GM12878 (cell line): ENCODE results near the gene FAM151A. TPM values are rescaled to one million over a fixed set of nuclear protein-coding genes. Genes with fewer than 3 reads are reported as not detected.

Source experiments
- ATAC-seq: fragments of 200-7000 bp; cut with Tn5 transposase; 3 replicates; pipeline ENCODE4 v1.9.1; 2020; ENCODE audit warnings: mild to moderate bottlenecking, moderate library complexity
- BruUV-seq: library from RNA; stranded (reverse); fragments of 400-500 nt; replicated peaks from 2 replicates; lab custom pipeline; 2021; lab: Mats Ljungman, UMichigan
- CTCF ChIA-PET: fragments of 300-600 bp; sonication (Branson Sonifier 250); formaldehyde crosslinking; extraction: SDS; loops from one replicate; lab custom pipeline; 2021; ENCODE audit warnings: inconsistent platforms; lab: Yijun Ruan, JAX
- POLR2A ChIA-PET: fragments of 350-600 bp; formaldehyde crosslinking; extraction: SDS; loops from one replicate; lab custom pipeline; 2021; ENCODE audit warnings: inconsistent platforms; lab: Charles Lee
- RAD21 ChIA-PET: fragments of 300-600 bp; sonication (Branson Sonifier 250); formaldehyde crosslinking; loops from one replicate; lab custom pipeline; 2023; ENCODE audit warnings: antibody characterized with exemption; ENCODE audit not compliant: unreplicated experiment; lab: Charles Lee
- SMC1A ChIA-PET: fragments of 300-600 bp; sonication (Branson Sonifier 250); formaldehyde crosslinking; loops from one replicate; lab custom pipeline; 2023; ENCODE audit not compliant: unreplicated experiment, uncharacterized antibody; lab: Charles Lee
- DNase-seq: peaks from one replicate; pipeline ENCODE4 v3.0.0-alpha.2; 2011; ENCODE audit warnings: low read depth, low spot score
- FAIRE-seq: peaks from 3 replicates; lab custom pipeline; 2011; peaks lifted over from hg19 to GRCh38; lab: Jason Lieb, UNC
- H2AFZ ChIP-seq: 2 replicates; pipeline ENCODE4 v1.6.0; 2011; ENCODE audit warnings: low read depth, low read length, control low read depth; ENCODE audit not compliant: control insufficient read depth
- H3K27ac ChIP-seq: 2 replicates; pipeline ENCODE4 v1.5.1; 2011; ENCODE audit warnings: control low read depth; ENCODE audit not compliant: control insufficient read depth, insufficient read depth
- H3K27me3 ChIP-seq, 2 experiments: replicated peaks in 1 of 2; 2 replicates each; pipeline versions ENCODE4 v1.6.0 to v1.6.1; 2011; ENCODE audit warnings: low read length in 1 of 2; ENCODE audit not compliant: control insufficient read depth in 2 of 2, insufficient read depth in 2 of 2
- H3K36me3 ChIP-seq, 2 experiments: 2 replicates each; pipeline ENCODE4 v1.5.1; 2011; ENCODE audit warnings: low read length in 1 of 2; ENCODE audit not compliant: control insufficient read depth in 2 of 2, insufficient read depth in 2 of 2
- H3K4me1 ChIP-seq: 2 replicates; pipeline ENCODE4 v1.6.1; 2011; ENCODE audit warnings: mild to moderate bottlenecking, low read length, moderate library complexity, mixed read lengths; ENCODE audit not compliant: control insufficient read depth, insufficient read depth
- H3K4me2 ChIP-seq: 2 replicates; pipeline ENCODE4 v1.6.0; 2011; ENCODE audit warnings: control low read depth; ENCODE audit not compliant: control insufficient read depth, insufficient read depth
- H3K4me3 ChIP-seq: fragments of 200-600 bp; sonication (generic); 2 replicates; pipeline ENCODE4 v1.5.1; 2016
- H3K79me2 ChIP-seq: 2 replicates; pipeline ENCODE4 v1.6.0; 2011; ENCODE audit warnings: low read length; ENCODE audit not compliant: control insufficient read depth, insufficient read depth
- H3K9ac ChIP-seq: 2 replicates; pipeline ENCODE4 v1.8.0; 2011; ENCODE audit warnings: low read length, control low read depth, mixed read lengths; ENCODE audit not compliant: control insufficient read depth, insufficient read depth
- H3K9me3 ChIP-seq: replicated peaks from 3 replicates; pipeline ENCODE4 v1.5.1; 2011; ENCODE audit warnings: mild to moderate bottlenecking, low read length; ENCODE audit not compliant: control insufficient read depth, insufficient read depth
- H4K20me1 ChIP-seq: 2 replicates; pipeline ENCODE4 v1.6.0; 2011; ENCODE audit not compliant: control insufficient read depth, insufficient read depth
- CBX3 ChIP-seq: fragments of 200-600 bp; sonication (generic); IDR thresholded peaks from 2 replicates; pipeline ENCODE4 v1.6.1; 2016; ENCODE audit warnings: low read depth, borderline replicate concordance
- CREM ChIP-seq: IDR thresholded peaks from 2 replicates; pipeline ENCODE4 v1.6.1; 2014; ENCODE audit warnings: antibody characterized with exemption, low read depth
- E2F8 ChIP-seq: fragments of 450-650 bp; IDR thresholded peaks from 2 replicates; pipeline ENCODE4 v1.6.1; 2018; ENCODE audit warnings: mild to moderate bottlenecking, low read depth, moderate library complexity; ENCODE audit not compliant: partially characterized antibody
- ESRRA ChIP-seq: IDR thresholded peaks from 2 replicates; pipeline ENCODE4 v1.6.1; 2012; ENCODE audit warnings: mild to moderate bottlenecking, low read length, improper control_type of control experiment
- FOXK2 ChIP-seq: fragments of 450-650 bp; IDR thresholded peaks from 2 replicates; pipeline ENCODE4 v1.6.1; 2017; ENCODE audit warnings: mild to moderate bottlenecking, moderate library complexity
- HDAC2 ChIP-seq: fragments of 200-600 bp; sonication (generic); IDR thresholded peaks from 2 replicates; pipeline ENCODE4 v1.6.1; 2017
- JUND ChIP-seq: IDR thresholded peaks from 2 replicates; pipeline ENCODE4 v1.6.1; 2012; ENCODE audit warnings: low read depth, mild to moderate bottlenecking, low read length, improper control_type of control experiment, moderate library complexity
- KDM1A ChIP-seq: fragments of 200-600 bp; sonication (generic); IDR thresholded peaks from 2 replicates; pipeline ENCODE4 v1.6.1; 2016; ENCODE audit warnings: borderline replicate concordance
- KLF5 ChIP-seq: fragments of 450-650 bp; IDR thresholded peaks from 2 replicates; pipeline ENCODE4 v1.6.1; 2014; ENCODE audit warnings: mild to moderate bottlenecking; ENCODE audit not compliant: partially characterized antibody
- NBN ChIP-seq: fragments of 450-650 bp; IDR thresholded peaks from 2 replicates; pipeline ENCODE4 v1.6.1; 2016
- NR2C1 ChIP-seq: fragments of 450-650 bp; IDR thresholded peaks from 2 replicates; pipeline ENCODE4 v1.6.1; 2017; ENCODE audit warnings: antibody characterized with exemption, mild to moderate bottlenecking, moderate library complexity
- STAT3 ChIP-seq: IDR thresholded peaks from 2 replicates; pipeline ENCODE4 v1.6.1; 2011; ENCODE audit warnings: low read depth, low read length, improper control_type of control experiment
- SUZ12 ChIP-seq: fragments of 200-600 bp; sonication (generic); IDR thresholded peaks from one replicate; pipeline ENCODE4 v1.6.1; 2018; ENCODE audit warnings: antibody characterized with exemption, mild to moderate bottlenecking; ENCODE audit not compliant: unreplicated experiment
- TARDBP ChIP-seq: IDR thresholded peaks from 2 replicates; pipeline ENCODE4 v1.6.1; 2016; ENCODE audit warnings: borderline replicate concordance
- ZBED1 ChIP-seq: IDR thresholded peaks from 2 replicates; pipeline ENCODE4 v1.6.1; 2016; ENCODE audit warnings: borderline replicate concordance
- ZNF24 ChIP-seq: fragments of 450-650 bp; IDR thresholded peaks from 2 replicates; pipeline ENCODE4 v1.6.1; 2017; ENCODE audit warnings: antibody characterized with exemption, mild to moderate bottlenecking
- ZSCAN29 ChIP-seq: fragments of 450-650 bp; IDR thresholded peaks from 2 replicates; pipeline ENCODE4 v1.6.1; 2017; ENCODE audit warnings: mild to moderate bottlenecking, moderate library complexity
- WGBS: methylation state at CpG from one replicate; pipeline ENCODE4 v1.1.6; 2016; ENCODE audit warnings: low lambda C conversion rate; ENCODE audit not compliant: insufficient replicate concordance, insufficient coverage; ENCODE audit errors: missing lambda C conversion rate; 5-methylcytosine and 5-hydroxymethylcytosine counted together
- in situ Hi-C: fragments of 300-500 bp; cut with MboI; formaldehyde crosslinking; loops from 9 replicates; pipeline ENCODE4 v1.14.3; 2018; ENCODE audit warnings: mixed read lengths
- intact Hi-C: fragments of 100-400 bp; cut with micrococcal nuclease; formaldehyde crosslinking; loops from one replicate; pipeline ENCODE4 v1.14.2; 2022; ENCODE audit not compliant: unreplicated experiment
- polyA plus RNA-seq, 11 experiments: library from polyadenylated mRNA; depleted of rRNA in 4 of 11; unstranded in 6 of 11; stranded (reverse) in 5 of 11; fragments of >200 nt; fragmentation: Nextera tagmentation in 4 of 11; fragmentation: Illumina TruSeq in 1 of 11; extraction: Ambion mirVana in 4 of 11; extraction: Trizol in 1 of 11; gene quantifications; 1 replicate in 1 of 11; 2 replicates in 10 of 11; pipeline versions ENCODE4 v1.2.1 to v1.2.3, GENCODE V29; 2011 to 2016; ENCODE audit warnings: inconsistent platforms in 2 of 11, missing spikeins in 2 of 11, low read depth in 1 of 11
- total RNA-seq, 4 experiments: library from RNA; depleted of rRNA in 3 of 4; stranded (reverse); fragments of >200 nt in 3 of 4; fragmentation: Illumina TruSeq in 1 of 4; extraction: Trizol in 1 of 4; gene quantifications; 2 replicates each; pipeline versions ENCODE4 v1.2.1 to v1.2.3, GENCODE V29; 2013 to 2021

Gene FAM151A
- total and polyA plus RNA-seq, 10 of the 15 experiments (the other 5 are each of a cell fraction or from before 2014, with no cell fraction given), result 0.09 to 0.34 (median 0.14) TPM; not detected in 5

DNA sequence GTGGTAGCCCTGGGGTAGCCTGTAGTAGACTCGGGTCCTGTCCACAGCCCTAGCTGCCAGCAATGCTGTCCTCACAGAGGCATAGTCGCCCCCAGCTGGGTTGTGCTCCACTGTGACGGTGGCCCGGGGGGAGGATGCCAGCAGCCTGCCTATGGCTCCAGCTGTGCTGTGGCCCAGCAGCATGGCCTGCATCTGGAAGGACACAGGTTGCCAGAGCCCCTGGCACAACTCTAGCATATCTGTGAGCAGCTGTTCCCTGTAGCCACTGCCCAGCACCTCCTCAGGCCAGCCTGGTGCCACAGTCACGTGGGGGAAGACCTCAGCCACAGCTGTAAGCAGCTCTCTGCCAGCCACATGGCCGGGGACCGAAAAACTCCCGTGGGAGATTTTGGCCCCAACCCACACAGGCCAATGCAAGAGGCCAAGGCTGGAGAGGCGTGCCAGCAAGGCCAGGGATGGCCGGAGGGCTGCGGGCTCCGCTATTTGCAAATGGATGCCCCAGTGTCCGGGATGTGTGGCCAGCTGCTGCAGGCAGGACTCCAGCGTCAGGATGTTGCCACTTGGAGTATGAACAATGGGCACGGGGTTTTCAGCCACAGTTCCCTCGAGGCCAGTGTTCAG is 13.9 kb downstream of the FAM151A start:
- in situ Hi-C loops (no loop called here), intact Hi-C loops (no loop called here)
- Histone ChIP-seq H2AFZ (no peak overlapping the region), H3K9ac (no peak overlapping the region), H3K4me1 (peaks cover 3% of the 10 kb centered on the region; the same call in 1 of the 2 replicates), H3K4me3 (no peak overlapping the region), H3K9me3 (no peaks in the 10 kb centered on the region), H3K36me3 (no peaks in the 10 kb centered on the region), H3K79me2 (no peaks in the 10 kb centered on the region), H3K27ac (no peak overlapping the region), H3K27me3 (no peaks in the 10 kb centered on the region), H3K4me2 (no peak overlapping the region), H4K20me1 (no peaks in the 10 kb centered on the region)
- POLR2A ChIA-PET, result no interaction called here
- ATAC-seq (no peak), DNase-seq (no peak), FAIRE-seq (no peak)
- 32% methylated on average over 16 of the region's 16 CpGs for WGBS
- no TSS peak for BruUV-seq
- CTCF ChIA-PET, result no interaction called here
- RAD21 ChIA-PET, result no interaction called here
- TF ChIP-seq JUND, result no peak
- SMC1A ChIA-PET, result no interaction called here

DNA sequence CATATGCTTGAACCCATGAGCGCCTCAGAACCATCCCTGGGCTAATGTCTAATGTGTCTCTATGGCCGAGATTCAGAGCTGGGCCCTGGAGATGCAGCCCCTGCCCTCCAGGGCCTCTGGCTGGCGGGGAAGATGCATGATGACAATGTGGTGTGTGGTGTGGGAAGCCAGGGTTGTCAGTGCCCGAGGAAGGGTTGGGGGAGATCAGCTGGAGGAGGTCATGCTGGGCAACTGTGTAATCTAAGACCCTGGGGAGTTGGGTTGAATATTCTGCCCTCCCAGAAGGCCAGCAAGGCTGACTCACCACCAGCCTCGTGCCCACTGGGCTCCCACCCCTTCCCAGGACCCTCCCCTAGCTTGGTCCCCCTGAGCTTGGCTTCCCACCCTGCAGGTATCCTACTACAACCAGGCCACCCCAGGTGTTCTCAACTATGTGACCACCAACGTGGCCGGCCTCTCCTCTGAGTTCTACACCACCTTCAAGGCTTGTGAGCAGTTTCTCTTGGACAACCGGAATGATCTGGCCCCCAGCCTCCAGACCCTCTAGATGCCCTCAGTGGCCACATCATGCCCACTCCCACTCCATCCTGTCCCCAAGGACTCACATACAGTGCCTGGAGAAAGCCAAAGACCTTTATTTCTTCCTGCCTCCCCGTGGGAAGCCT is 14.6 kb downstream of the FAM151A start:
- in situ Hi-C loops (no loop called here), intact Hi-C loops (no loop called here)
- Histone ChIP-seq H3K27ac (no peak overlapping the region), H3K9ac (no peak overlapping the region), H3K4me2 (no peak overlapping the region), H3K9me3 (no peaks in the 10 kb centered on the region), H2AFZ (no peak overlapping the region), H3K4me1 (peaks cover under 1% of the 10 kb centered on the region; the same call in 1 of the 2 replicates), H3K36me3 (no peaks in the 10 kb centered on the region), H4K20me1 (no peaks in the 10 kb centered on the region), H3K4me3 (no peak overlapping the region), H3K27me3 (no peaks in the 10 kb centered on the region), H3K79me2 (no peaks in the 10 kb centered on the region)
- no TSS peak for BruUV-seq
- DNase-seq (no peak), ATAC-seq (no peak), FAIRE-seq (no peak)
- ChIA-PET CTCF (no interaction called here), SMC1A (no interaction called here), POLR2A (no interaction called here), RAD21 (no interaction called here)
- WGBS, result 31% methylated on average over 9 of the region's 9 CpGs
- TF ChIP-seq NBN (no peak), FOXK2 (no peak), ZBED1 (no peak), ESRRA (no peak), TARDBP (no peak), NR2C1 (no peak), STAT3 (no peak), HDAC2 (no peak), E2F8 (no peak), SUZ12 (no peak), ZNF24 (no peak), KLF5 (no peak), CREM (no peak), CBX3 (no peak), ZSCAN29 (no peak), KDM1A (no peak)
